Fibroblast of villous mesenchyme (primary cell): ENCODE results near the gene PTPRK. TPM values are rescaled to one million over a fixed set of nuclear protein-coding genes. Genes with fewer than 3 reads are reported as not detected.
"Not testable (repeated sequence)": the region's sequence is repeated elsewhere in the genome, so short reads cannot be mapped to it uniquely, and the experiment has no call there.

Source experiments
- DNase-seq: peaks from one replicate; pipeline ENCODE4 v3.0.0-alpha.2; 2010; ENCODE audit warnings: low read depth
- H3K4me3 ChIP-seq: 2 replicates; pipeline ENCODE4 v1.5.1; 2011; ENCODE audit warnings: low read depth, mild to moderate bottlenecking, low read length
- CTCF ChIP-seq: IDR thresholded peaks from 2 replicates; pipeline ENCODE4 v1.5.1; 2012; ENCODE audit warnings: low read depth, mild to moderate bottlenecking, low read length; ENCODE audit not compliant: insufficient read depth
- total RNA-seq: library from RNA; depleted of rRNA; stranded (reverse); fragments of >200 nt; gene quantifications from 2 replicates; pipeline ENCODE4 v1.2.3, GENCODE V29; 2012

The PTPRK gene
- total RNA-seq, 1 donor: 70.0 TPM

- DNase-seq: no peak
- H3K4me3 ChIP-seq: no peak overlapping the region
- no peak for TF ChIP-seq CTCF
Observed at GRCh38 chr6:127933852-127934840, 586.3 kb downstream of the PTPRK start.

GRCh38 chr6:127933137-127933536 is 587.3 kb downstream of the PTPRK start:
- no peak for TF ChIP-seq CTCF
- no peak for DNase-seq
- H3K4me3 ChIP-seq: no peak overlapping the region

- no peak overlapping the region for H3K4me3 ChIP-seq
- no peak for TF ChIP-seq CTCF
- DNase-seq: no peak
Observed at GRCh38 chr6:127932708-127933107, 587.7 kb downstream of the PTPRK start.

DNA sequence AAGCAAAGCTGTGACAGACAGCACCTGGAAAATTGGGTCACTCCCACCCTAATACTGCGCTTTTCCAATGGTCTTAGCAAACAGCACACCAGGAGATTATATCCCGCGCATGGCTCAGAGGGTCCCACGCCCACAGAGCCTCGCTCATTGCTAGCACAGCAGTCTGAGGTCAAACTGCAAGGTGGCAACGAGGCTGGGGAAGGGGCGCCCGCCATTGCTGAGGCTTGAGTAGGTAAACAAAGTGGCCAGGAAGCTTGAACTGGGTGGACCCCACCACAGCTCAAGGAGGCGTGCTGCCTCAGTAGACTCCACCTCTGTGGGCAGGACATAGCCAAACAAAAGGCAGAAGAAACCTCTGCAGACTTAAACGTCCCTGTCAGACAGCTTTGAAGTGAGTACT is 594.0 kb downstream of the PTPRK start:
- H3K4me3 ChIP-seq, DNase-seq: not testable (repeated sequence)

DNA sequence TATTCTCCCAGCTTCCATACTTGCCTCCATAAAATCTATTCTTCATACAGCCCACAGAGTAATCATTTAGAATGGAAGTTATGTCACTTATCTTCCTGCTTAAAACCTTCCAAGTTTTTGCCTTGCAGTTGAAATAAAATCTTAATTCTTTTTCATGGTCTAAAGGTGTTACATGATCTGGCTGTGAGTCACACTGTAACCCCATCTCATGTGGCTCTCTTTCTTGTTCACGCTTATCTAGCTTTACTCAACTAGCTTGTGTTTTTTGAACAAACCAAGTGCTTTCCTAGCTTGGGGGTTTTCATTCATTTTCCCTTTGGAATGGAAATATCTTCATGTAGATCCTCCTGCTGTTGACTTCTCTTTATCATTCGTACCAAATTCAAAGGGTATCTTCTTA is 596.0 kb downstream of the PTPRK start:
- no peak for TF ChIP-seq CTCF
- no peak for DNase-seq
- H3K4me3 ChIP-seq: no peak overlapping the region

GRCh38 chr6:127924031-127924430 is 596.4 kb downstream of the PTPRK start:
- TF ChIP-seq CTCF: no peak
- H3K4me3 ChIP-seq: no peak overlapping the region
- DNase-seq: no peak

DNA sequence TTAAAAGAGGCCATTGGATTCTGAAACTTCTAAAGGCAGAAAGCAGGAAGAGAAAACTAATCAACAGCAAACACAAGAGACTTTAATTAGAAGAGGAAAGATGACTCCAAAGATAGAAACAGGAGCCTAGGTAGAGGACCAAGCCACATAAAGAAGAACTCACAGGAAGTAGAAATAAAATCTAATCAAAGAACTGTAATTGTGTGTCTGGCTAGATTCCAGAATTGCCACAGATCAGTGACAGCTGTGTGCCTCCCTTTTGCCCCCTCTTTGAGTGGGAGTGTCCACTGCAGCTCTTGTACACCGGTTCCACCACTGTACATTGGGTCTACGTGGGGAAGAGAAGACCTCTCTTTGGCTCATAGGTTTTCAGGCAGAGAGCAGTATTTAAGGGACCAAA is 597.3 kb downstream of the PTPRK start:
- no peak for TF ChIP-seq CTCF
- DNase-seq: no peak

More for the DNA sequence above, 597.3 kb downstream of the PTPRK start:
- no peak overlapping the region for H3K4me3 ChIP-seq
